Hepatocyte (in vitro differentiated cells): ENCODE results near the gene LANCL2.

Source experiments
- EZH2 ChIP-seq: fragments of 200-600 bp; sonication (generic); IDR thresholded peaks from 2 replicates; pipeline ENCODE4 v1.6.1; 2016; ENCODE audit warnings: antibody characterized with exemption, mild to moderate bottlenecking, borderline replicate concordance
- EZH2phosphoT487 ChIP-seq: fragments of 200-600 bp; sonication (generic); IDR thresholded peaks from one replicate; pipeline ENCODE4 v1.6.1; 2018; ENCODE audit warnings: antibody characterized with exemption, mild to moderate bottlenecking, low read depth, moderate library complexity; ENCODE audit not compliant: unreplicated experiment, severe bottlenecking
- TF ChIP-seq, protein P1 (sequence below): fragments of 200-600 bp; sonication (generic); IDR thresholded peaks from 2 replicates; pipeline ENCODE4 v1.5.1; 2016; ENCODE audit warnings: antibody characterized with exemption, mild to moderate bottlenecking; ENCODE audit not compliant: poor library complexity

DNA sequence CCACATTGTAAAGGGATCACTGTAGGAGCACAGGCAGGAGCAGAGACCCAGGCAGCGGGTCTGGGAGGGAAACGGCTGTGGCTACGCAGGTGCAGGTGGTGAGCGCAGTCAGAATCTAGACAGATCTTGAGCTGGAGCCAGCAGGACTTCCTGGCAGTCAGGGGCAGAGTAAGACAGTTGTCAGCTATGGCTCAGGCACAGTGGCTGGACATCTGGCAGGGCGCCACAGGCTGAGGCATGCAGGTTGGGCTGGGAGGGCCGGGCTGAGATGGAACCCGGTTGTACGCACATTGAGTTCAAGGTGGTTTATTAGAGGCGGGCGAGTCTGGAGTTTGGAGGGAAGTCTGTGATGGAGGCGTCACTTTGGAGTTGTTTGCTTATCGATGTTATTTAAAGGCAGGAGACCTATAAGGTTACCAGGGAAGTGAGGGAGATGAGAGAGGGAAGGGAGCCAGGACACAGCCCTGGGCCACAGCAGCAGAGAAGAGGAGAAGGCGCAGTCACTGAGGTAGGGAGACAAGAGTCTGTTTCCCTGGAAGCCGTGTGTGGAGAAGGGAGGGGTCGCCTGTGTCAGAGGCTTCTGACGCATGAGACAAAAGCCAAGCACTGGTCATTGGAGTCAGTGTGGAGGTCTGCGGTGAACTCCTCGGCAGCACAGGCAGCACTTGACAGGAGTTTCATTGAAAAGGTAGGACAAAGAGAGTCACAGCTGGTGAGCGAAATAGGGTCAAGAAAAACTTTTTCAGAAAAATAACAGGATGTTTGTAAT is 73.8 kb downstream of the LANCL2 start:
- TF ChIP-seq EZH2 (no peak), EZH2phosphoT487 (no peak)
- TF ChIP-seq, protein P1, sequence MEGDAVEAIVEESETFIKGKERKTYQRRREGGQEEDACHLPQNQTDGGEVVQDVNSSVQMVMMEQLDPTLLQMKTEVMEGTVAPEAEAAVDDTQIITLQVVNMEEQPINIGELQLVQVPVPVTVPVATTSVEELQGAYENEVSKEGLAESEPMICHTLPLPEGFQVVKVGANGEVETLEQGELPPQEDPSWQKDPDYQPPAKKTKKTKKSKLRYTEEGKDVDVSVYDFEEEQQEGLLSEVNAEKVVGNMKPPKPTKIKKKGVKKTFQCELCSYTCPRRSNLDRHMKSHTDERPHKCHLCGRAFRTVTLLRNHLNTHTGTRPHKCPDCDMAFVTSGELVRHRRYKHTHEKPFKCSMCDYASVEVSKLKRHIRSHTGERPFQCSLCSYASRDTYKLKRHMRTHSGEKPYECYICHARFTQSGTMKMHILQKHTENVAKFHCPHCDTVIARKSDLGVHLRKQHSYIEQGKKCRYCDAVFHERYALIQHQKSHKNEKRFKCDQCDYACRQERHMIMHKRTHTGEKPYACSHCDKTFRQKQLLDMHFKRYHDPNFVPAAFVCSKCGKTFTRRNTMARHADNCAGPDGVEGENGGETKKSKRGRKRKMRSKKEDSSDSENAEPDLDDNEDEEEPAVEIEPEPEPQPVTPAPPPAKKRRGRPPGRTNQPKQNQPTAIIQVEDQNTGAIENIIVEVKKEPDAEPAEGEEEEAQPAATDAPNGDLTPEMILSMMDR = no peak
